ENCODE measurements around the gene MTERF1. TPM values are rescaled to one million over a fixed set of nuclear protein-coding genes. Genes with fewer than 3 reads are reported as not detected.

Gene MTERF1
- total and polyA plus RNA-seq, 2 experiments from 2014 or later, result 7.8 to 12.0 TPM

GRCh38 chr7:91847876-91848588 is 32.5 kb downstream of the MTERF1 start:
- Histone ChIP-seq H3K36me3 (no peaks in the 10 kb centered on the region), H3K27ac (no peak overlapping the region), H3K4me1 (ENCODE audit: low read depth) (no peaks in the 10 kb centered on the region), H3K4me3 (no peak overlapping the region), H3K27me3 (no peaks in the 10 kb centered on the region), H3K9me3 (ENCODE audit: low read depth) (no peaks in the 10 kb centered on the region)
- TF ChIP-seq CTCF (IDR thresholded peaks at IDR 0.05; ENCODE audit: low read depth, low read length), result no peak
- no peak for DNase-seq (ENCODE audit: low read depth in 1 of 2, low spot score in 1 of 2)

DNA sequence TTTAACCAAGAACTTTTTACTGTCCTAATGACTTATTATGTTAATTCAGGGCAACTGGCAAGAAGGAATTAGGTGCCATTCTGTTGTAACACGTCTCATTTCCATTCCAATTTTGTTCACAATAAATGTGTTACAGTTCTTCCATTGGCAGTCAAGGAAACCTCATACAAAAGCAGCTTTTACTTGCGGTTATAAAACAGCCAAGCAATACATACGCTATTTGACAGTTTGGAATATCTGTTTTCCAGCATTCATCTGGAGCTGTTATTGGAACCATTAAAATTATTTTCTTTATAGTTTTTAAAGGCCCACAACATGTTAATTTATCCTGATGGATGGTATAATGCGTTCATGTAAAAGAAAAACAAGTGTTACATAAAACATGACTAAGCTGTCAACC is 33.3 kb downstream of the MTERF1 start:
- Histone ChIP-seq H3K9me3 (ENCODE audit: low read depth) (no peaks in the 10 kb centered on the region), H3K27ac (no peak overlapping the region), H3K27me3 (no peaks in the 10 kb centered on the region), H3K4me3 (no peak overlapping the region), H3K4me1 (ENCODE audit: low read depth) (no peaks in the 10 kb centered on the region), H3K36me3 (no peaks in the 10 kb centered on the region)
- TF ChIP-seq CTCF (IDR thresholded peaks at IDR 0.05; ENCODE audit: low read depth, low read length), result no peak
- no peak for DNase-seq (ENCODE audit: low read depth in 1 of 2, low spot score in 1 of 2)

DNA sequence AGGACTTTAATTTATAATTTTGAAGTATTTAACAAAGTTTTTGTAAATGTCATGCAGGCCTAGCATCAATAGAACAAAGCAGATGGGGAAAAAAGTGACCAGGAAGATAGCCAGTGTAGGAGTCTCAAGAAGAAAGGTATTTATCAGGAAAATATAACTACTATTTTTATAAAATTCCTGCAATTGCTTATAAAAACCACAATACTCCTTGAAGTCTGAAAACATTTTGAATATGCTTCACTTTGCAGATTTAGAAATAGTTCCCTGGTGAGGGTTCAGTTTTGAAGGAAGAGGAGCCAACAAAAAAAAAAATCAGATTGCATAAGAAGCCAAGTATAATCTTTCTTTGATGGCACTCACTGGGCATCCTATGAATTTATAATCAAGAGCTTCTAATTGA is 34.1 kb downstream of the MTERF1 start:
- Histone ChIP-seq H3K4me1 (ENCODE audit: low read depth) (no peaks in the 10 kb centered on the region), H3K9me3 (ENCODE audit: low read depth) (no peaks in the 10 kb centered on the region), H3K27me3 (no peaks in the 10 kb centered on the region), H3K36me3 (no peaks in the 10 kb centered on the region), H3K4me3 (no peak overlapping the region), H3K27ac (no peak overlapping the region)
- peak in 1 of 2 donors; percentile 17 for DNase-seq (ENCODE audit: low read depth in 1 of 2, low spot score in 1 of 2)
- TF ChIP-seq CTCF (IDR thresholded peaks at IDR 0.05; ENCODE audit: low read depth, low read length), result no peak

- H3K4me1 ChIP-seq (ENCODE audit: low read depth), result no peaks in the 10 kb centered on the region
- H3K4me3 ChIP-seq, result no peak overlapping the region
- TF ChIP-seq CTCF (IDR thresholded peaks at IDR 0.05; ENCODE audit: low read depth, low read length), result no peak
- H3K36me3 ChIP-seq, result no peaks in the 10 kb centered on the region
- H3K27me3 ChIP-seq, result no peaks in the 10 kb centered on the region
- no peaks in the 10 kb centered on the region for H3K9me3 ChIP-seq (ENCODE audit: low read depth)
- no peak for DNase-seq (ENCODE audit: low read depth in 1 of 2, low spot score in 1 of 2)
- no peak overlapping the region for H3K27ac ChIP-seq
Observed at GRCh38 chr7:91843831-91844230, 36.7 kb downstream of the MTERF1 start.

GRCh38 chr7:91838439-91838838 is 42.1 kb downstream of the MTERF1 start:
- Histone ChIP-seq H3K4me1 (ENCODE audit: low read depth) (no peaks in the 10 kb centered on the region), H3K27me3 (no peaks in the 10 kb centered on the region), H3K4me3 (no peak overlapping the region), H3K9me3 (ENCODE audit: low read depth) (no peaks in the 10 kb centered on the region), H3K27ac (no peak overlapping the region), H3K36me3 (no peaks in the 10 kb centered on the region)
- DNase-seq (ENCODE audit: low read depth in 1 of 2, low spot score in 1 of 2), result no peak
- TF ChIP-seq CTCF (IDR thresholded peaks at IDR 0.05; ENCODE audit: low read depth, low read length), result no peak
